HG03025 (cell line): Measurements from ENCODE around the gene COX19.
"Not testable (repeated sequence)": the region's sequence is repeated elsewhere in the genome, so short reads cannot be mapped to it uniquely, and the experiment has no call there.

ENCODE experiments used
- ATAC-seq: cut with Tn5 transposase; IDR thresholded peaks from one replicate; pipeline ENCODE4 v1.9.1; 2021; ENCODE audit warnings: mild to moderate bottlenecking, moderate library complexity; ENCODE audit not compliant: unreplicated experiment, low FRiP score

COX19 gene

DNA sequence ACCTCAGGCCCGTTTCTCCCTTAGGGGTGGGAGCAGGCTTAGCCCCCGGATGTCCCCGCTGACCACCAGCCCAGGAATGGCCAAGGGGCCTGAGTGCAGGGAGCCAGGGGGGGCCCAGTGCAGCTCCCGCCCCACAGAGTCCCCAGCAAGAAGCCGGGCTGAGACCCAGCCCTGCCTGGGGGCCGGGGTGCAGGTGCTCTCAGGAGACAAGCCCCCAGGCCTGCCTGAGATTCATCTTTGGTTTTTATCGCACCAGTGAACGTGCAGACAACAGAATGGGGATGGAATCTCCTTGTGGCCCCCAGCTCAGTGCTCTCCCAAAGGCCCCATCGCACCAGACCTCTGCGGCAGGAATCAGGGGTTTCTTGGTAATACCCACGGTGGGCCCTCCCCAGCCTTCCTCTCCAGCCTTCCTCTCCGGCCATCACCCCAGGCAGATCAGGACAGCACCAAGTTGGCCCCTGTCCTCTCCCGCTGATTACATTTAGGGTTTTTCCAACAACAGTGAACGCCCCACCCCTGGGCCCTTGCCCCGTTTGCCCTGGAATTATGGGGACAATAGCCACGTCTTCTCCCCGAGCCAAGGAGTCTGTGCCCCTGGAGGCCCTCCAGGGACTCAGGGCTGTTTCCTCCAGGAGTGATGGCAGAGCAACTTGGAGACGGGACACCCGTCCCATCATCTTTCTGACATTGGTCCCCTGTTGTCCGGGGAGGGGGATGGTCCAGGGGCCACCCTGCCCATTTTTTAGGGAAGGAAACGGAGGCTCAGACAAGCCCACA lies 43.3 kb downstream of the COX19 start:
- no peak for ATAC-seq

GRCh38 chr7:930975-931758 lies 44.2 kb downstream of the COX19 start:
- no peak for ATAC-seq

DNA sequence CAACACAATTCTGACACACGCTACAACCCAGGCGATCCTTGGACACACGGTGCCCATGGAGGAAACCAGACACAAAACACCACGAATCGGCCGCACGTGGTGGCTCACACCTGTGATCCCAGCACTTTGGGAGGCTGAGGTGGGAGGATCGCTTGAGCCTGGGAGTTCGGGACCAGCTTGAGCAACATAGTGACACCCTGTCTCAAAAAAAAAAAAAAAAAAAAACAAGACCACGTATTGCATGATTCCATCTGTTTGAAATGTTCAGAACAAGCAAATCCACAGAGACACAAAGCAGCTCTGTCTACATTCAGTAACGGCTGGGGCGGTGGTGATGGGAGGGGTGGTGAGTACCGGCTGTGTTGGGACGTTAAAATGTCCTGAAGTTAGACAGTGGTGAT lies 46.0 kb downstream of the COX19 start:
- ATAC-seq, result no peak

- no peak for ATAC-seq
Measured at GRCh38 chr7:927031-927671, 48.2 kb downstream of the COX19 start.

GRCh38 chr7:926061-927030 lies 49.0 kb downstream of the COX19 start:
- no peak for ATAC-seq

DNA sequence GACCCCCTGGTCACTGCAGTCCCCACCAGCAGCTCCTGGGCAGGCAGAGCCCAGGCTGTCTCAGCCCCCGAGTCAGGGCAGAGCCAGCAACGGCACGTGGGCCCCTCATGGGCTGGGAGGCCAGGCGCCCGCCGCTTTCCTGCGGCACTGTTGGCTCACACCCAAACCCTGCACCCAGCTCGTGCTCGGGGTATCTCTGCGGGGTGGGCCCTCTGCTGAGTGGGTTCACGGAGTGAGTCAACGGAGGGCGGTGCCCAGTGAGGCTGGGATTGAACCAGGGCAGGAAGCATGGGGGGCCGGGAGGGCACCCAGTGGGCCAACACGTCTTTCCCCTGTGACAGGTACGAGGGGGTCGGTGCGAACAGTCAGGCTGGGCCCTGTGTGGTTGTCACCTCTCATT lies 49.7 kb downstream of the COX19 start:
- ATAC-seq, result no peak

GRCh38 chr7:924541-925231 lies 50.7 kb downstream of the COX19 start:
- ATAC-seq, result peak; percentile 37

DNA sequence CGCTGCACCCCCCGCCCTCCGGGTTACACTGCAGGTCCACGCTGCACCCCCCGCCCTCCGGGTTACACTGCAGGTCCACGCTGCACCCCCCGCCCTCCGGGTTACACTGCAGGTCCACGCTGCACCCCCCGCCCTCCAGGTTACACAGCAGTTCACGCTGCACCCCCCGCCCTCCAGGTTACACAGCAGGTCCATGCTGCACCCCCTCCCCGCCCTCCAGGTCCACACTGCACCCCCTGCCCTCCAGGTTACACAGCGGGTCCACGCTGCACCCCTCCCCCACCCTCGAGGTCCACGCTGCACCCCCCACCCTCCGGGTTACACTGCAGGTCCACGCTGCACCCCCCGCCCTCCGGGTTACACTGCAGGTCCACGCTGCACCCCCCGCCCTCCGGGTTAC lies 51.3 kb downstream of the COX19 start:
- ATAC-seq, result not testable (repeated sequence)

- ATAC-seq, result peak; percentile 81
Measured at GRCh38 chr7:923108-924041, 52.0 kb downstream of the COX19 start.

GRCh38 chr7:922334-923107 lies 52.8 kb downstream of the COX19 start:
- peak; percentile 0 for ATAC-seq

GRCh38 chr7:921581-922333 lies 53.6 kb downstream of the COX19 start:
- no peak for ATAC-seq

DNA sequence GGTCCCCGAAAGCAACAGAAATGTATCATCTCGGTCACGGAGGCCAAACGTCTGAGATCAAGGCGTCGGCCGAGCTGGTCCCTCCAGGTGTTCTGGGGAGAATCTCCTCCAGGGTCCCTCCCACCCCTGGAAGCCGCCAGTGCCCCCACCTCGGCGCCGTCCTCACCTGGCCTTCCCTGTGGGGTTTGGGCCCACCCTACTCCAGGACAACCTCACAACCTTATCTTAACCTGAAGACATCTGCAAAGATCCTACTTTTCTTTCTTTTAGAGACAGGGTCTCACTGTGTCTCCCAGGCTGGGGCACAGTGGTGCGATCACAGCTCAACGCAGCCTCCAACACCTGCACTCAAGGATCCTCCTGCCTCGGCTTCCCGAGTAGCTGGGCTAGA lies 54.3 kb downstream of the COX19 start:
- no peak for ATAC-seq

DNA sequence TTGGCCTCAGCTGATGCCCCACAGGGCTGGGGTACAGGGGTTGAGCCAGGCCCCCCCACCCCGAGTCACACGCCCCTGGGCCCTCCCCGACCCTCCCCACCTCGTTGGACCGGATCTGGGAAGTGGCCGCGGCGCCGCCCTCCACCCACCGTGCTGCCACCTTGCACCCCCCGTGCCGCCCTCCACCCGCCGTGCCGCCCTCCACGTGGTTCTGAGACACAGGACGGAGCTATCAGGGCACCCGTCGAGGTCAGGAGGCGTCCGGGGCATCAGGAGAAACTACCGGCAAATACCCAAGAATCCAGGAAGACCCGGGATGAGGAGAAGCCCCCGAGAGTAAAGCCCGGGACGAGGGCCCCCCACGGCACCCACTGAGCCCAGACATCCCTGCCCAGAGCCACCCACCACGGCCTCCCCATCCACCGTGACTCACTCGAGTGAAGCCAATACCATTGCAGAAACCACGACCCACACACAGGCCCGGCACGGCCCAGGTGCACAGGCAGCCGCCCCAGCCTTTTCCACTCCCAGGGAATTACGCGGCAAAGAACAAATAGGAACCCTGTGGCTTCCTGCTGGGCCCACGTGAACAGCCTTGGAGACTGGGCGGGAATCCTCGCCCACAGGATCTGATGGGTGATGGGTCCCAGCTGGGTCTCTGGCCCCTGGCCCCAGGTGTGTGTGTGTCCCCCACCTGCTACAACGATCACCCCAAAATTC lies 54.8 kb downstream of the COX19 start:
- no peak for ATAC-seq

- ATAC-seq, result no peak
Measured at GRCh38 chr7:919924-920341, 55.4 kb downstream of the COX19 start.

DNA sequence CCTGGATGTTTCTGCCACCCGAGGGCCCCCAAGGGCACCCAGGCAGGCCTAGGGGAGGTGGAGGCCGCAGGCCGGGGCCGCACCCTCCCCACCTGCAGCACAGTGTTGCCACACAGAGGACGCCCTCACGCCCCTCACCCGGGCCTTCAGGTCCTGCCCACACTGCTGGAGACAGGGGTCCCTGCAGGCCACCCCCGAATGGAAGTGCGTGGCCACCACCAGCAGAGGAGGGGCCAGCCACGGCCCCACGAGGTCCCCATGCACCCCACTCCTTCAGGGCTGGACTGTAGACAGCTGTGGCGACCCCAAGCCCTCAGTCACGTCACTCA lies 56.3 kb downstream of the COX19 start:
- no peak for ATAC-seq

GRCh38 chr7:918441-919113 lies 56.8 kb downstream of the COX19 start:
- no peak for ATAC-seq
